WTC11 (cell line): ENCODE results near the gene GNB5. TPM values are rescaled to one million over a fixed set of nuclear protein-coding genes. Genes with fewer than 3 reads are reported as not detected.

Source experiments
- ATAC-seq: fragments of 200-7000 bp; cut with Tn5 transposase; 2 replicates; pipeline ENCODE4 v1.10.0; 2021; ENCODE audit warnings: mild to moderate bottlenecking, moderate library complexity
- CTCF ChIA-PET: fragments of 300-600 bp; sonication (Branson Sonifier 250); formaldehyde crosslinking; loops from one replicate; lab custom pipeline; 2021; ENCODE audit warnings: antibody characterized with exemption; lab: Charles Lee
- POLR2A ChIA-PET: fragments of 350-600 bp; sonication (Branson Sonifier 250); formaldehyde crosslinking; loops from one replicate; lab custom pipeline; 2021; ENCODE audit warnings: antibody characterized with exemption; lab: Charles Lee
- DNase-seq: peaks from one replicate; pipeline ENCODE4 v3.0.0; 2021; ENCODE audit warnings: low spot score
- H3K27ac Mint-ChIP-seq: 2 replicates; pipeline ENCODE4 v1.8.0; 2021; ENCODE audit warnings: mixed read lengths
- H3K27me3 Mint-ChIP-seq: 2 replicates; pipeline ENCODE4 v1.8.0; 2021; ENCODE audit warnings: low read depth, mild to moderate bottlenecking, moderate library complexity, mixed read lengths
- H3K36me3 Mint-ChIP-seq: 2 replicates; pipeline ENCODE4 v1.8.0; 2021; ENCODE audit warnings: mixed read lengths
- H3K4me1 Mint-ChIP-seq: 2 replicates; pipeline ENCODE4 v1.8.0; 2022; ENCODE audit warnings: mixed read lengths
- H3K4me3 Mint-ChIP-seq: 2 replicates; pipeline ENCODE4 v1.8.0; 2021; ENCODE audit warnings: mild to moderate bottlenecking, moderate library complexity, mixed read lengths
- H3K9me3 Mint-ChIP-seq: 2 replicates; pipeline ENCODE4 v1.8.0; 2021; ENCODE audit warnings: mixed read lengths
- ARID4B ChIP-seq: sonication (generic); formaldehyde crosslinking; IDR thresholded peaks from 2 replicates; pipeline ENCODE4 v1.8.0; 2023; ENCODE audit warnings: missing genetic modification reagents, mild to moderate bottlenecking, borderline replicate concordance
- CREM ChIP-seq: sonication (generic); formaldehyde crosslinking; IDR thresholded peaks from 2 replicates; pipeline ENCODE4 v1.8.1; 2022; ENCODE audit warnings: mild to moderate bottlenecking, missing genetic modification reagents, moderate library complexity
- EMX1 ChIP-seq: fragments of 250-450 bp; sonication (Bioruptor Pico); IDR thresholded peaks from 2 replicates; pipeline ENCODE4 v1.8.0; 2021; ENCODE audit warnings: mild to moderate bottlenecking
- FOXJ3 ChIP-seq: sonication (generic); formaldehyde crosslinking; IDR thresholded peaks from 2 replicates; pipeline ENCODE4 v1.9.0; 2021; ENCODE audit warnings: missing genetic modification reagents, mild to moderate bottlenecking, borderline replicate concordance
- JAZF1 ChIP-seq: fragments of 250-450 bp; sonication (Bioruptor Pico); IDR thresholded peaks from 2 replicates; pipeline ENCODE4 v1.9.0; 2021; ENCODE audit warnings: moderate library complexity, mild to moderate bottlenecking, inconsistent platforms
- MXD4 ChIP-seq: fragments of 250-450 bp; sonication (Bioruptor Pico); IDR thresholded peaks from 2 replicates; pipeline ENCODE4 v1.8.0; 2021; ENCODE audit warnings: mild to moderate bottlenecking, moderate library complexity, borderline replicate concordance
- NR2C2 ChIP-seq: sonication (generic); formaldehyde crosslinking; IDR thresholded peaks from 2 replicates; pipeline ENCODE4 v1.8.0; 2022; ENCODE audit warnings: mild to moderate bottlenecking, missing genetic modification reagents
- NR3C1 ChIP-seq: sonication (generic); formaldehyde crosslinking; conservative IDR thresholded peaks from 2 replicates; pipeline ENCODE4 v1.8.1; 2023; ENCODE audit warnings: low read depth, mild to moderate bottlenecking, missing genetic modification reagents
- PREB ChIP-seq: sonication (generic); formaldehyde crosslinking; IDR thresholded peaks from 2 replicates; pipeline ENCODE4 v1.8.1; 2022; ENCODE audit warnings: mild to moderate bottlenecking, missing genetic modification reagents, moderate library complexity, borderline replicate concordance
- PRRX2 ChIP-seq: fragments of 250-450 bp; sonication (Bioruptor Pico); IDR thresholded peaks from 2 replicates; pipeline ENCODE4 v1.8.0; 2021; ENCODE audit warnings: mild to moderate bottlenecking
- RORB ChIP-seq: fragments of 250-450 bp; sonication (Bioruptor Pico); IDR thresholded peaks from 2 replicates; pipeline ENCODE4 v1.9.0; 2021; ENCODE audit warnings: mild to moderate bottlenecking
- SMAD4 ChIP-seq: sonication (generic); formaldehyde crosslinking; IDR thresholded peaks from 2 replicates; pipeline ENCODE4 v1.8.0; 2022; ENCODE audit warnings: mild to moderate bottlenecking, missing genetic modification reagents
- ZNF121 ChIP-seq: sonication (generic); formaldehyde crosslinking; IDR thresholded peaks from 2 replicates; pipeline ENCODE4 v1.8.0; 2023; ENCODE audit warnings: missing genetic modification reagents
- ZNF138 ChIP-seq: sonication (generic); formaldehyde crosslinking; conservative IDR thresholded peaks from 2 replicates; pipeline ENCODE4 v1.8.1; 2022; ENCODE audit warnings: mild to moderate bottlenecking, moderate library complexity, missing genetic modification reagents
- ZNF425 ChIP-seq: fragments of 250-450 bp; sonication (Bioruptor Pico); conservative IDR thresholded peaks from 2 replicates; pipeline ENCODE4 v1.9.0; 2021; ENCODE audit warnings: mild to moderate bottlenecking
- total RNA-seq: library from RNA; stranded (reverse); gene quantifications from 3 replicates; pipeline ENCODE4 v1.2.3, GENCODE V29; 2021
- TF ChIP-seq, protein P1 (sequence below): sonication (generic); formaldehyde crosslinking; conservative IDR thresholded peaks from 2 replicates; pipeline ENCODE4 v1.8.1; 2022; ENCODE audit warnings: mild to moderate bottlenecking, missing genetic modification reagents
- TF ChIP-seq, protein P2 (sequence below): fragments of 250-450 bp; sonication (Bioruptor Pico); IDR thresholded peaks from 2 replicates; pipeline ENCODE4 v1.9.0; 2021; ENCODE audit warnings: mild to moderate bottlenecking
- TF ChIP-seq, protein P3 (sequence below): fragments of 200-600 bp; IDR thresholded peaks from 2 replicates; pipeline ENCODE4 v1.8.0; 2022; ENCODE audit warnings: antibody characterized with exemption
- TF ChIP-seq, protein P4 (sequence below): sonication (generic); formaldehyde crosslinking; IDR thresholded peaks from 2 replicates; pipeline ENCODE4 v1.8.0; 2022; ENCODE audit warnings: mild to moderate bottlenecking, missing genetic modification reagents

Gene GNB5
- total RNA-seq, 1 experiment from 2014 or later: 37.0 TPM

GRCh38 chr15:52218371-52218770 lies 27.2 kb upstream of the GNB5 start (continued):
- TF ChIP-seq, protein P1, sequence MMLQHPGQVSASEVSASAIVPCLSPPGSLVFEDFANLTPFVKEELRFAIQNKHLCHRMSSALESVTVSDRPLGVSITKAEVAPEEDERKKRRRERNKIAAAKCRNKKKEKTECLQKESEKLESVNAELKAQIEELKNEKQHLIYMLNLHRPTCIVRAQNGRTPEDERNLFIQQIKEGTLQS (CRISPR knock-in tag): no peak
- TF ChIP-seq PRRX2 (no peak), PREB (no peak), ZNF138 (no peak), ZNF121 (CRISPR knock-in tag) (no peak), NR3C1 (CRISPR knock-in tag) (no peak), RORB (CRISPR knock-in tag) (no peak), EMX1 (CRISPR knock-in tag) (no peak), MXD4 (CRISPR knock-in tag) (no peak)
- TF ChIP-seq, protein P2, sequence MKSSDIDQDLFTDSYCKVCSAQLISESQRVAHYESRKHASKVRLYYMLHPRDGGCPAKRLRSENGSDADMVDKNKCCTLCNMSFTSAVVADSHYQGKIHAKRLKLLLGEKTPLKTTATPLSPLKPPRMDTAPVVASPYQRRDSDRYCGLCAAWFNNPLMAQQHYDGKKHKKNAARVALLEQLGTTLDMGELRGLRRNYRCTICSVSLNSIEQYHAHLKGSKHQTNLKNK: no peak

DNA sequence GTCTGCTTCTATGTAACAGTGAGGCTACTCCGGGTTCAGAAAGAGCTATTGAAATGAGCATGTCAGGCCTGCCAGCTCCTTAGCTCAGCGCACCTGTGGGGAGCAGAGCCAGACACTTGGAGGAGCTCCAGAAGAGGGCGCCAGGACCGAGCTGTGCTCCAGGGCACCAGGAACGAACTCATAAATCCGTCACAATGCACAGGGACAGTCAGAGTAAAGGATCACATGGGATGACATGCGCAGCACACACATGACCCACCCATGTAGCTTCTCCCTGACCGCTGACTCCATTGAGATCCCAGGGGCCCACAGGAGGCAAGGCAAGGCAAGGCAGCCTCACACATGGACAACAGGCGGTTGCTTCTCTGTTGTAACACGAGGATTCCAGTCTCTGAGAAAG lies 26.0 kb upstream of the GNB5 start:
- TF ChIP-seq, protein P3, sequence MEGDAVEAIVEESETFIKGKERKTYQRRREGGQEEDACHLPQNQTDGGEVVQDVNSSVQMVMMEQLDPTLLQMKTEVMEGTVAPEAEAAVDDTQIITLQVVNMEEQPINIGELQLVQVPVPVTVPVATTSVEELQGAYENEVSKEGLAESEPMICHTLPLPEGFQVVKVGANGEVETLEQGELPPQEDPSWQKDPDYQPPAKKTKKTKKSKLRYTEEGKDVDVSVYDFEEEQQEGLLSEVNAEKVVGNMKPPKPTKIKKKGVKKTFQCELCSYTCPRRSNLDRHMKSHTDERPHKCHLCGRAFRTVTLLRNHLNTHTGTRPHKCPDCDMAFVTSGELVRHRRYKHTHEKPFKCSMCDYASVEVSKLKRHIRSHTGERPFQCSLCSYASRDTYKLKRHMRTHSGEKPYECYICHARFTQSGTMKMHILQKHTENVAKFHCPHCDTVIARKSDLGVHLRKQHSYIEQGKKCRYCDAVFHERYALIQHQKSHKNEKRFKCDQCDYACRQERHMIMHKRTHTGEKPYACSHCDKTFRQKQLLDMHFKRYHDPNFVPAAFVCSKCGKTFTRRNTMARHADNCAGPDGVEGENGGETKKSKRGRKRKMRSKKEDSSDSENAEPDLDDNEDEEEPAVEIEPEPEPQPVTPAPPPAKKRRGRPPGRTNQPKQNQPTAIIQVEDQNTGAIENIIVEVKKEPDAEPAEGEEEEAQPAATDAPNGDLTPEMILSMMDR: no peak; the same call in 1 of the 2 replicates
- no peak for TF ChIP-seq ARID4B (CRISPR knock-in tag)
- no peak for TF ChIP-seq NR2C2 (CRISPR knock-in tag)
- no peak for TF ChIP-seq ZNF425
- TF ChIP-seq, protein P4, sequence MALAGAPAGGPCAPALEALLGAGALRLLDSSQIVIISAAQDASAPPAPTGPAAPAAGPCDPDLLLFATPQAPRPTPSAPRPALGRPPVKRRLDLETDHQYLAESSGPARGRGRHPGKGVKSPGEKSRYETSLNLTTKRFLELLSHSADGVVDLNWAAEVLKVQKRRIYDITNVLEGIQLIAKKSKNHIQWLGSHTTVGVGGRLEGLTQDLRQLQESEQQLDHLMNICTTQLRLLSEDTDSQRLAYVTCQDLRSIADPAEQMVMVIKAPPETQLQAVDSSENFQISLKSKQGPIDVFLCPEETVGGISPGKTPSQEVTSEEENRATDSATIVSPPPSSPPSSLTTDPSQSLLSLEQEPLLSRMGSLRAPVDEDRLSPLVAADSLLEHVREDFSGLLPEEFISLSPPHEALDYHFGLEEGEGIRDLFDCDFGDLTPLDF (CRISPR knock-in tag): no peak
- no peak for TF ChIP-seq FOXJ3 (CRISPR knock-in tag)
- no peak for TF ChIP-seq SMAD4 (CRISPR knock-in tag)
- no peak for TF ChIP-seq MXD4 (CRISPR knock-in tag)
- TF ChIP-seq CREM: no peak
- no peak for TF ChIP-seq JAZF1 (CRISPR knock-in tag)
- no peaks in the 10 kb centered on the region for H3K27me3 Mint-ChIP-seq
- H3K9me3 Mint-ChIP-seq: no peaks in the 10 kb centered on the region
- peaks cover 66% of the 10 kb centered on the region for H3K36me3 Mint-ChIP-seq
- H3K4me3 Mint-ChIP-seq: no peak overlapping the region
- DNase-seq (peak; percentile 68), ATAC-seq (peak; percentile 98)
- ChIA-PET POLR2A (interaction anchor here (1.2 kb wide), 1 partner anchor 9 kb away, joined by 3 read pairs; no protein-coding TSS in a partner anchor), CTCF (interaction anchor here (0.5 to 2.3 kb wide), 29 partner anchors 9 to 518 kb away, joined by 3 to 39 read pairs (median 4); partner anchors contain the start of genes BCL2L10, GNB5 and MYO5C)
- H3K27ac Mint-ChIP-seq: no peak overlapping the region
- no peaks in the 10 kb centered on the region for H3K4me1 Mint-ChIP-seq
